GM12892 (cell line): ENCODE measurements around the gene SLC4A2.
A peak's percentile ranks its signal among the peaks of the same experiment; 100 is the strongest.

Source experiments
- DNase-seq: peaks from one replicate; pipeline ENCODE4 v3.0.0; 2011; ENCODE audit not compliant: insufficient read length
- FAIRE-seq: peaks from 2 replicates; lab custom pipeline; 2011; peaks lifted over from hg19 to GRCh38; lab: Jason Lieb, UNC
- POLR2A ChIP-seq: IDR thresholded peaks from 2 replicates; pipeline ENCODE4 v1.6.1; 2011; ENCODE audit warnings: low read depth, low read length, control low read depth
- POLR2AphosphoS5 ChIP-seq: IDR thresholded peaks from 2 replicates; pipeline ENCODE4 v1.6.1; 2011; ENCODE audit warnings: low read depth, low read length, control low read depth
- TAF1 ChIP-seq: IDR thresholded peaks from 2 replicates; pipeline ENCODE4 v1.6.1; 2011; ENCODE audit warnings: low read depth, mild to moderate bottlenecking, control low read depth, low read length, borderline replicate concordance

Gene SLC4A2

GRCh38 chr7:151079199-151079910 lies 20.0 kb downstream of the SLC4A2 start:
- DNase-seq (no peak), FAIRE-seq (no peak)
- TF ChIP-seq POLR2A (no peak; the same call in 1 of the 2 replicates), TAF1 (no peak), POLR2AphosphoS5 (no peak)

- TF ChIP-seq POLR2AphosphoS5 (no peak), POLR2A (no peak), TAF1 (no peak)
- FAIRE-seq = no peak
- no peak for DNase-seq
These were observed 20.7 kb downstream of the SLC4A2 start for GRCh38 chr7:151080067-151080521.

GRCh38 chr7:151080522-151081169 lies 21.3 kb downstream of the SLC4A2 start, which contains the start of gene FASTK:
Gene FASTK (minus strand): TSS chr7:151080809. CDS start chr7:151080766, 43 bp downstream.
- peak; percentile 84; the same call in 1 of the 2 replicates for TF ChIP-seq POLR2A
- peak; percentile 87 for TF ChIP-seq TAF1
- peak; percentile 62; the same call in 1 of the 2 replicates for TF ChIP-seq POLR2AphosphoS5
- DNase-seq (peak; percentile 98), FAIRE-seq (peak; percentile 85)

GRCh38 chr7:151081170-151082101 lies 22.0 kb downstream of the SLC4A2 start:
- TF ChIP-seq TAF1 (no peak), POLR2A (no peak), POLR2AphosphoS5 (no peak)
- FAIRE-seq = no peak
- DNase-seq = no peak

- no peak for DNase-seq
- TF ChIP-seq POLR2A = no peak
- TF ChIP-seq TAF1 = no peak
- TF ChIP-seq POLR2AphosphoS5 = no peak
- FAIRE-seq = no peak
These were observed 23.0 kb downstream of the SLC4A2 start for GRCh38 chr7:151082141-151083070.

GRCh38 chr7:151083071-151083823 lies 23.9 kb downstream of the SLC4A2 start, which contains the start of gene TMUB1:
Gene TMUB1 (minus strand): TSS chr7:151083493. CDS start chr7:151082563, 930 bp downstream.
- peak; percentile 77 for FAIRE-seq
- DNase-seq = peak; percentile 83
- TF ChIP-seq POLR2AphosphoS5 (no peak), POLR2A (no peak; the same call in 1 of the 2 replicates), TAF1 (no peak)

- no peak for TF ChIP-seq TAF1
- no peak for TF ChIP-seq POLR2AphosphoS5
- no peak for TF ChIP-seq POLR2A
These were observed 24.4 kb downstream of the SLC4A2 start for GRCh38 chr7:151083824-151084160.

GRCh38 chr7:151085329-151085690 lies 25.9 kb downstream of the SLC4A2 start:
- FAIRE-seq (no peak), DNase-seq (no peak)
- no peak for TF ChIP-seq POLR2AphosphoS5
- no peak for TF ChIP-seq TAF1
- no peak for TF ChIP-seq POLR2A

More at GRCh38 chr7:151083824-151084160, 24.4 kb downstream of the SLC4A2 start:
- FAIRE-seq (no peak), DNase-seq (no peak)

GRCh38 chr7:151085691-151086620 lies 26.6 kb downstream of the SLC4A2 start, which contains the start of gene AGAP3:
Gene AGAP3 (plus strand): TSS chr7:151086475. CDS start chr7:151086742, 267 bp downstream.
- DNase-seq (peak; percentile 87), FAIRE-seq (peak; percentile 56)
- TF ChIP-seq POLR2AphosphoS5 (no peak), TAF1 (no peak), POLR2A (peak; percentile 60; the same call in 1 of the 2 replicates)
